NCI-H2196 (cell line): ENCODE results near the gene SLC40A1.
"Not testable (repeated sequence)": the region's sequence is repeated elsewhere in the genome, so short reads cannot be mapped to it uniquely, and the experiment has no call there.

Experiments
- DNase-seq: peaks from one replicate; lab custom pipeline; 2025; ENCODE audit not compliant: unreplicated experiment; lab: John Stamatoyannopoulos, UW

Gene SLC40A1

GRCh38 chr2:189601652-189602051 is 21.1 kb upstream of the SLC40A1 start:
- DNase-seq = not testable (repeated sequence)

GRCh38 chr2:189601043-189601442 is 20.5 kb upstream of the SLC40A1 start:
- no peak for DNase-seq

- DNase-seq = no peak
These were observed 18.7 kb upstream of the SLC40A1 start for GRCh38 chr2:189599245-189599644.

GRCh38 chr2:189595417-189595816 is 14.8 kb upstream of the SLC40A1 start:
- DNase-seq = no peak

GRCh38 chr2:189594305-189594704 is 13.7 kb upstream of the SLC40A1 start:
- no peak for DNase-seq

GRCh38 chr2:189593115-189593514 is 12.5 kb upstream of the SLC40A1 start:
- no peak for DNase-seq

GRCh38 chr2:189592353-189592984 is 11.9 kb upstream of the SLC40A1 start:
- no peak for DNase-seq

GRCh38 chr2:189587780-189588179 is 7.2 kb upstream of the SLC40A1 start:
- no peak for DNase-seq

GRCh38 chr2:189585226-189585756 is 4.7 kb upstream of the SLC40A1 start:
- DNase-seq = no peak

- no peak for DNase-seq
These were observed 4.1 kb upstream of the SLC40A1 start for GRCh38 chr2:189584686-189585085.

- DNase-seq = no peak
These were observed 2.9 kb upstream of the SLC40A1 start for GRCh38 chr2:189583227-189584198.

- DNase-seq = no peak
These were observed 2.2 kb upstream of the SLC40A1 start for GRCh38 chr2:189582809-189583192.

GRCh38 chr2:189582140-189582808 is 1.7 kb upstream of the SLC40A1 start:
- DNase-seq = no peak

- DNase-seq = no peak
These were observed 961 bp upstream of the SLC40A1 start for GRCh38 chr2:189581354-189582139.

- no peak for DNase-seq
These were observed 340 bp downstream of the SLC40A1 start for GRCh38 chr2:189580241-189580651.

- no peak for DNase-seq
These were observed 900 bp downstream of the SLC40A1 start for GRCh38 chr2:189579585-189580186.

- no peak for DNase-seq
These were observed 2.2 kb downstream of the SLC40A1 start for GRCh38 chr2:189578272-189578950.

GRCh38 chr2:189577121-189577520 is 3.5 kb downstream of the SLC40A1 start:
- DNase-seq = no peak

- DNase-seq = no peak
These were observed 4.2 kb downstream of the SLC40A1 start for GRCh38 chr2:189576396-189576795.
